GM21619 (cell line): ENCODE measurements around the gene PPFIA4.

Experiments used
- ATAC-seq: cut with Tn5 transposase; IDR thresholded peaks from one replicate; pipeline ENCODE4 v1.9.1; 2021; ENCODE audit not compliant: unreplicated experiment

The PPFIA4 gene

GRCh38 chr1:203056012-203056411 lies 29.7 kb downstream of the PPFIA4 start:
- ATAC-seq: no peak

DNA sequence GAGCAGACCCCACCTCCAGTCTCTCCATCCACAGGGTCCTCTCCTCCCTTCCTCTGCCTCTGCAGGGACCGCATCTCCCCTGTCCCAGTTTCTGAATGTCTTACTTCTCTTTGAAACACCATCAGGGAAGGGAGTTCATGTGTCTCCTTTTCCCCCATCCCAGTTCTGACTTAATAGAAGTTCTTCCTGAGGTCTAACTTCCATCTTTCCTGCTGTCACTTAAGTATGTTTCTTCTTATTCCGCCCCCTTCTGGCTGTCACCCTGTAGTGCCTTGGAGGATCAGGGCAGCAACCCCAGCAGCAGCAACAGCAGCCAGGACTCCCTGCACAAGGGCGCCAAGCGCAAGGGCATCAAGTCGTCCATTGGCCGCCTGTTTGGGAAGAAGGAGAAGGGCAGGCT lies 30.2 kb downstream of the PPFIA4 start:
- ATAC-seq: no peak

GRCh38 chr1:203057911-203058675 lies 31.8 kb downstream of the PPFIA4 start:
- no peak for ATAC-seq

GRCh38 chr1:203058676-203058935 lies 32.3 kb downstream of the PPFIA4 start:
- ATAC-seq: no peak

DNA sequence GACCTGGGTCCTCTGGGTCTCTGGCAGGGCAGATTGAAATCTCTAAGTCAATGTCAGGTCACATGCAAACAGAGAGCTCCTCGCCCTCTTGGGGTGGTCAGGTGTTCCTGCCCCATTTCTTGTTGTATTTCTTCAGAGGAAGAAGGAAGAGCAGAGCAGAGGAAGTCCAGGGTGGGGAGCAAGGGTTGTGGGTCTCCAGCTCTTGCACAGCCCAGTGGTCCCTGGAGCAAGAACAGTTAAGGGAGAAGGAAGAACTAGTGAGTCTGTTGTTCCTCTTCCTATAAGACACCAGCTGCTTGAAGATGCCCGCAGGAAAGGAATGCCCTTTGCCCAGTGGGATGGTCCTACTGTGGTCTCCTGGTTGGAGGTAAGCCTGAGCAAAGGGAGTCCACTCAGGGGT lies 33.2 kb downstream of the PPFIA4 start:
- no peak for ATAC-seq

DNA sequence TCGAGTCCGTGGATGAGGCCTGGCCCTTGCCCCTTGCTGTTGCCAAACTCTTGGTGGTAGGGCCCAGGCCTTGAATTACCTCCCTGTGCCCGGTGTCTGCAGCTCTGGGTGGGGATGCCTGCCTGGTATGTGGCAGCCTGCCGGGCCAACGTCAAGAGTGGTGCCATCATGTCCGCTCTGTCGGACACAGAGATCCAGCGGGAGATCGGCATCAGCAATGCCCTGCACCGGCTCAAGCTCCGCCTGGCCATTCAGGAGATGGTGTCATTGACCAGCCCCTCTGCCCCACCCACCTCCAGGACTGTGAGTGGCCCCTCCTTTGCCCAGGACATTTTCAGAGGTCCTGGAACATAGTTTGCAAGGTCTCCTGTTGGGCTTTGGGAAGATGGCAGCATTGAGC lies 33.8 kb downstream of the PPFIA4 start:
- ATAC-seq: no peak

GRCh38 chr1:203063287-203063686 lies 37.0 kb downstream of the PPFIA4 start:
- no peak for ATAC-seq

- ATAC-seq: no peak
Measured at GRCh38 chr1:203065191-203065590, 38.9 kb downstream of the PPFIA4 start.

DNA sequence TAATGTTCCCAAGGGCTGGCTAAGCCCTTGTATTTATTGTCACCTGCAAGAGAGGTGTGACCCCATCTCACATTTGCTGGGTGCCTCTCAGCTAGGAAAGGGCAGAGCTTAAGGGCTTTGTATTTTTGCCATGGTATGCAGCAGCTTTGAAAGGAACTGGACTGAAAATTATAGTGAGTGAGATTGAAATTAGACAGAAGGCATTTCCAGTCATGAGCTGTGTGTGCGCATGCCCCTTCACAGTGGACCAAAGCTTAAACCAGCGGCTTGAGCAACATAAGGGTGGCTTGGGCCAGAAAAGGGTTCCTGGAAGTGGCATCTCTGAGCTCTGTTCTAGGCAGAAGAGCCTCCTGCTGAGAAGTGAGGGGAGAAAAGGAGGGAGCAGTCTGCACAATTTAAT lies 39.7 kb downstream of the PPFIA4 start:
- no peak for ATAC-seq

GRCh38 chr1:203066965-203067364 lies 40.7 kb downstream of the PPFIA4 start:
- ATAC-seq: no peak

GRCh38 chr1:203069030-203069747 lies 42.9 kb downstream of the PPFIA4 start:
- no peak for ATAC-seq

DNA sequence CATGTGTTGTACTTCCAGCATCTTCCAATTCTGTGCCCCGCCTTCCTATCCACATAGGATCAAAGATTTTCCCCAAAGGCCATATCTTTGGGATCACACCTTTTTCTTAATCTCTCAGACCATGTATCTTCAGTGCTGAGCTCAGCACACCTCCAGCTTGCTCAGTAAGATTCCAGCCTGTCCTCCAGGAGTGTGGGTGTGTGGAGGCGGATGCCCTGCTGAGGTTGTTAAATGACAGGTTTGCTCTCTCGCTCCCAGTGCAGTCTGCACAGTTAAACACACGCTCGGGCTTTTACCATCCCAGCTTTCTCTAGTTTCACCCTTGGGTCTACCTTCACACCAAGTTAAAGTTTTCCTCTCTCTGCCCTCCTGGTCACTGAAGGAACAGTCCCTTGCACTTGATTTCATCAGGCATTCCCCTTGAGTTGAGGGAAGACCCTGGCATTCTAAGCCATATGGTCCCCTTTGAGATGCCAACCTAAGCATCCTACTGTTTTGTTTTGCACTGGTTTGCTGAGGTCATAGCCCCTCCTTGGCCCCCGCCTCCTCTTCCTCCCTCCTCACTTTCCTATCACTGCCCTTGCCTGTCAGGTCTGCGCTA lies 45.8 kb downstream of the PPFIA4 start:
- no peak for ATAC-seq

- no peak for ATAC-seq
Measured at GRCh38 chr1:203072911-203073310, 46.6 kb downstream of the PPFIA4 start.

GRCh38 chr1:203073469-203073868 lies 47.2 kb downstream of the PPFIA4 start:
- no peak for ATAC-seq

- no peak for ATAC-seq
Measured at GRCh38 chr1:203074610-203075009, 48.3 kb downstream of the PPFIA4 start.

DNA sequence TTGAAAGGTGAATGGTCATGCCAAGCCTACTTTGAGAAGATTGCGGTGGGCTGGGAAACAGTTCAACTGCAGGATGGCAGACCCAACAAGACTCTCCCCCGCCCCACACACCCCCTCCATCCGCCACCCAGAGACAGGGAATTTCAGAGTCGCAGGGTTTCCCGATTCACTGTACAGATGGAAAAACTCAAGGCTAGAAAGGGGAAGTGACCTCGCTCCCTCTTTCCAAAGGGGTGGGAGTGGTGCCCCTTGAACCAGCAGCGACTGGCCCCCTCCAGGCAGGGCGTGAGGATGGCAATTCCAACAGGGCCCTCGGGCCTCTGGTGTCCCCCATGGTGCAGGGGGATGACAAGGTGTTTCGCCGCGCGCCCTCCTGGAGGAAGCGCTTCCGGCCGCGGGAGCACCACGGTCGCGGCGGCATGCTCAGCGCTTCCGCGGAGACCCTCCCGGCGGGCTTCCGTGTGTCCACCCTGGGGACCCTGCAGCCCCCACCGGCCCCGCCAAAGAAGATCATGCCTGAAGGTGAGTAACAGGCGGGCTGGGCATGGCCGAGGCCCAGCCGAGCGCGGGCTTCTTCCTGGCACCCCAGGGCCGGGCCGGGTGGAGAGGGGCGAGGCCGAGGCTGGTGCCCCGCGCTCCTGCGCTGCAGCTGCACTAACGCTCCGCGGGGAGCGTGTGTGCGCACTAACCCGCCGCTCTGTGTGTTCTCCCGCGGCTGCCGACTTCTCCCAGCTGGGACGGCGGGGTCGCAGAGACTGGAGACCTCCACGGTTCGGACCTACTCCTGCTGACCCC lies 49.1 kb downstream of the PPFIA4 start:
- ATAC-seq: no peak

- no peak for ATAC-seq
Measured at GRCh38 chr1:203076031-203076511, 49.8 kb downstream of the PPFIA4 start.

DNA sequence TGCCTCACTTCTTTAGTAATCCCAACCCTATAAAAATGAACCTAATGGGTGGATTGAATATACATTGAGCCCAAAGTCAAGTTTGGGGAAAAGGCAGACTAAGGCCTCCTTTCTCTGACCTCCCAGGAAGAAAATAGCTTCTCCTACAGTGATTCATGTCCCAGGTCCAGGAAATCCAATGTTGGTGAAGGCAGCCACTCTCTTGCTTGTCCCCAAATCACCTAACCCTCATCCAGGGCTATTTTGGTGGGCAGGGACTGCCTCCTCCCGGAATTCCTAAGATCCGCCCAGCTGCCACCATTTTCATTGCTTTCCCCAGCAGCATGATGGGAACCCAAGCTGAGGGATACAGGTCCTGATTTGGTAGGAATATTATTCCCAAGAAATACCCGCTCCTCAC lies 51.1 kb downstream of the PPFIA4 start:
- no peak for ATAC-seq

GRCh38 chr1:203077956-203078355 lies 51.7 kb downstream of the PPFIA4 start:
- ATAC-seq: no peak

GRCh38 chr1:203078478-203078877 lies 52.2 kb downstream of the PPFIA4 start:
- no peak for ATAC-seq

DNA sequence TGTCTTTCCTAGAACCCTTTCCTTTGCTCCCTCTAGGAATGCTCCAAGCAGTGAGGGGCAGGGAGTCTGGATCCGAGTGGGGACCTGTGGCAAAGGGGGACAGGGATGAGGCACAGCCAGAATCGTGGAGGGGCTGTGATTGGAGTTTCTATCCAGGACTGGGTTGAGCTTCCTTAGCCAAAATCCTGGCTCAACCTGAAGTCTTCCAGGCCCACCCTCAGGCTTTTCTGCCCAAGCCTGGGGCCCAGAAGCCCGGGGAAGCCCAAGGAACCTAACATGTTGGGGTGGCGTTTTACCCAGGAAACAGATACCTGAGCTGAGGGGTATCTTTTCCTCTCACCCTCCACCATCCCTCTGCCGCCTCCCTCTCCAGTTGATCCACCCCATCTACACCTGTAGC lies 54.2 kb downstream of the PPFIA4 start:
- no peak for ATAC-seq
